ENCODE measurements around the gene ALKBH5.
A peak's percentile ranks its signal among the peaks of the same experiment; 100 is the strongest.

ALKBH5 gene

DNA sequence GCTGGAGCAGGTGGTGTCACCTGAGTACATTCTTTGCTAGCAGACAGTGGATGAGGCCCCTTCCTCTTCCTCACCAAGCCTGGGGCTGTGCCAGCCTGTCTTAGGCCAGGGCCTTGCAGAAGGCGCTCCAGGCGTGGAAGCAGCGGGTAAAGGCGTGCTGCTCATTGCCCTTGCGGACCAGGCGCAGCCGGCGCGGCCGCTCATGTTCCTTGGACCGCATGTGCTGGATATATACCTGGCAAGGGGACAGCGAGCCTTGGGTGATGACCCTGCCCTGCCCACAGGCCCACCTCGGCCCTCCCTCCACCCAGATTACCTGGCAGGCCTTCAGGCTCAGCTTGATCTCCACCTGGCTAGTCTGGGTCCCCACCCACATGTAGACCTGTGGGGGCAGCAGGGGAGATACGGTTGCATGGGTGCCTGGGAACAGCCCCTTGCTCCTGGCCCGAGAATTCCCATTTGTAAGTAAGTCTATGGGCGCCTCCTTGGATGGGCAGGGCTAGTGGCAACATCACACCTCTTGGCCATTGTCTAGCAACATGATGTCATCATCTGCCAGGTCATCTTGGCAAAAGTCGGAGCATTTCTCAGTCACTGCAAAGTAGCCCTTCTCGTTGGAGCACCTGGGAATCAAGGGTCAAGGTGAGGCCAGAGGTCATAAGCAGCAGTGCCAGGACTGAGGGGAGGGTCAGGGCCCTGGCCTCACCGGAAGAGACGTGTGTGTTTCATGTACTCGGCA lies 61.6 kb downstream of the ALKBH5 start:
- TF ChIP-seq, protein P1, sequence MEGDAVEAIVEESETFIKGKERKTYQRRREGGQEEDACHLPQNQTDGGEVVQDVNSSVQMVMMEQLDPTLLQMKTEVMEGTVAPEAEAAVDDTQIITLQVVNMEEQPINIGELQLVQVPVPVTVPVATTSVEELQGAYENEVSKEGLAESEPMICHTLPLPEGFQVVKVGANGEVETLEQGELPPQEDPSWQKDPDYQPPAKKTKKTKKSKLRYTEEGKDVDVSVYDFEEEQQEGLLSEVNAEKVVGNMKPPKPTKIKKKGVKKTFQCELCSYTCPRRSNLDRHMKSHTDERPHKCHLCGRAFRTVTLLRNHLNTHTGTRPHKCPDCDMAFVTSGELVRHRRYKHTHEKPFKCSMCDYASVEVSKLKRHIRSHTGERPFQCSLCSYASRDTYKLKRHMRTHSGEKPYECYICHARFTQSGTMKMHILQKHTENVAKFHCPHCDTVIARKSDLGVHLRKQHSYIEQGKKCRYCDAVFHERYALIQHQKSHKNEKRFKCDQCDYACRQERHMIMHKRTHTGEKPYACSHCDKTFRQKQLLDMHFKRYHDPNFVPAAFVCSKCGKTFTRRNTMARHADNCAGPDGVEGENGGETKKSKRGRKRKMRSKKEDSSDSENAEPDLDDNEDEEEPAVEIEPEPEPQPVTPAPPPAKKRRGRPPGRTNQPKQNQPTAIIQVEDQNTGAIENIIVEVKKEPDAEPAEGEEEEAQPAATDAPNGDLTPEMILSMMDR (IDR thresholded peaks at IDR 0.05; ENCODE audit: low read depth, low read length) = no peak
- H3K4me3 ChIP-seq (ENCODE audit: low read depth, low read length) = no peak overlapping the region

DNA sequence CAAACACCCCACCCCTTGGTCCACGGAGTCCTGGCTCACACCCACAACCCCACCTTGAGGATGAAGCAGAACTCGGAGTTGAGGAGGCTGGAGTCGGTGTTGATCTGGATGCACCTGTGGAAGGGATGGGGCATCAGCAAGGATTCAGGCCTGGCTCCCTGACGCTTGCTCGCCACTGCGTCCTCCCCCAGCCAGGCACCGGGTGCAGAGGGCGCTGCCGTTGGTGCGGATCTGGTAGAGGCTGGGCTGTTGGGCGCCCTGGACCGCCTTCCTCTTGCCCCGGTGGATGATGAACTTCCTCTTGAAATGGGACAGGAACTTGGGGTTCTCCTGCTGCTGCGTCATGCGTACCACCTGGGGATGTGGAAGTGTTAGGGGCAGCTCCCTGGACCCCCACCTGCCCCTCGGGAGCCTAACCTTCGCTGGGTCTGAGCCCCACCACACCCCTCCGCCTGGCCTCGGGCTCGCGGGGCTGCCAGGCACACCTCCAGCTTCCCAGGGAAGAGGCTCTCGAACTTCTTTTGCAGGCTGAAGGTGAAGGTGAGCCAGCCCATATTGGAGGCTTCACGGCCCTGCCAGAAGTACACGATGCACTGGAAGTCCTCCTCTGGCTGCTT lies 62.6 kb downstream of the ALKBH5 start:
- H3K4me3 ChIP-seq (ENCODE audit: low read depth, low read length) = no peak overlapping the region
- TF ChIP-seq, protein P1 (IDR thresholded peaks at IDR 0.05; ENCODE audit: low read depth, low read length) = no peak

DNA sequence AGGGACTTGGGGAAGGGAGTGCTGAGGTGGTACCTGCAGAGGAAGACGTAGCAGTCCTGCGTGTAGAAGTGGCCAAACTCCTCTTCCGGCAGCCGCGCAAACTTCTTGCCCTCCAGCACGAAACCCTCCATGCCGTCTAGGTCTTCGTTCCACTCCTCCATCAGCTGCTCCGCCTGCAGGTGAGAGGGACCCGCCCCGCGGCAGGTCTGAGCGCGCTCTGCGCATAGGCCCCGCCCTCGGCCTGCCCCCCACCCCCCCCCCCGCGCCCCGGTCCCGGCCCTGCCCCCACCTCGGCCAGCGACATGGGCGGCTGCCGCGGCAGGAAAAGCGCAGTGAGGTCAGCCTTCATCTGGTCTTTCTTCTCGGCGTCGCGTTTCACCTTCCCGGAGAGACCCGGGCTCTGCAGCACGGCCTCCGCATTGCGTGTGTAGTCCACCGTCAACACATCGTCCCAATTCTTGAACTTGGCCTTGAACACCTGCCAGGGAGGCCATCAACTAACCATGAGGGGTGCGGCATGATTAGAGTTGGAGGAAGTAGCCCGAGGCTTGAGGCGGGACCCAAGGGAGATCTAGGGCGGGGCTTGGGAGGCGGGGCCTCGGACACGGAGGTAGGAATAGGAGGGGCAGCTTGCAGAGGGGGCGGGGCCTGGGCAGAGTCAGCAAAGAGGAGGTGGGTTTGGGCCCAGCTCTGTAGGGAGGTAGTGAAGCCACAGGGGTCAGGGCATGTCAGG lies 63.4 kb downstream of the ALKBH5 start:
- TF ChIP-seq, protein P1 (IDR thresholded peaks at IDR 0.05; ENCODE audit: low read depth, low read length) = no peak
- H3K4me3 ChIP-seq (ENCODE audit: low read depth, low read length) = no peak overlapping the region

DNA sequence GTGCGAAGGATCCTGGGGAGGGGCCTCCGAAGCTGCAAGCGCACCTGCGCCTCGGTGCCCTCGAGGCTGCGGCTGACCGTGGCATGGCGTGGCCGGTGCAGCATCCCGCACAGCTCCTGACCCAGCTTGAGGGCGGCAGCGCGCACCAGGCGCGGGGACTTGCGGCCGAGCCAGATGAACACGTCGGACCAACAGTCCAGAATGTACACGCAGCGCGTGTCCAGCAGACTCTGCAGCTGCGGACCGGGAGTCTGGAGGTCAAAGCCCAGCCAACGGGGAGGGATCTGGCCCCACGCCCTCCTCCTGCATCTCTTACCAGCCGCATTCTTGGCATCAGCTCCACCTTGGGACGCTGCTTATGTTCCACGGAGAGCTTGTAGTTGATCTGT lies 64.0 kb downstream of the ALKBH5 start:
- no peak overlapping the region for H3K4me3 ChIP-seq (ENCODE audit: low read depth, low read length)
- TF ChIP-seq, protein P1 (IDR thresholded peaks at IDR 0.05; ENCODE audit: low read depth, low read length) = no peak

DNA sequence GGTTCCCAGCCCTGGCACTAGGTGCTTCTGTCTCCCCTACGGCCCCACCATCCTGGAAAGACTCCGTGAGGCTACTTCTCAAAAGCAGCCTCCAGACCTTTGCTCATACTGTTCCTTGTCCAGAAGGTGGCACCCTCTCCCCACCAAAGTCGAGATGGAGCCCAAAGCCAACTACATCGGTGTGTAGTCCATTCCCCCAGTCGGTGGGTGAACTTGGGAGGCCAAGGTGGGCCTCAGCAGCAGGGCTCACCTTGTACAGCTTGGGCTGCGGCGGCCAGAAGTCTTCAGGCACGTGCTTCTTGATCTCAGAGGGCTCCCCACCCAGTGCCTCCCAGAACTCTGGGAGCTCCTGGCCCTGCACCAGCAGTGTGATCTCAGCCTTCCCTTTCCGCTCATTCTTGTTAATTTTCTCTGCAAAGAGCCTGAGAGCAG lies 64.7 kb downstream of the ALKBH5 start:
- TF ChIP-seq, protein P1 (IDR thresholded peaks at IDR 0.05; ENCODE audit: low read depth, low read length) = peak; percentile 59
- no peak overlapping the region for H3K4me3 ChIP-seq (ENCODE audit: low read depth, low read length)

DNA sequence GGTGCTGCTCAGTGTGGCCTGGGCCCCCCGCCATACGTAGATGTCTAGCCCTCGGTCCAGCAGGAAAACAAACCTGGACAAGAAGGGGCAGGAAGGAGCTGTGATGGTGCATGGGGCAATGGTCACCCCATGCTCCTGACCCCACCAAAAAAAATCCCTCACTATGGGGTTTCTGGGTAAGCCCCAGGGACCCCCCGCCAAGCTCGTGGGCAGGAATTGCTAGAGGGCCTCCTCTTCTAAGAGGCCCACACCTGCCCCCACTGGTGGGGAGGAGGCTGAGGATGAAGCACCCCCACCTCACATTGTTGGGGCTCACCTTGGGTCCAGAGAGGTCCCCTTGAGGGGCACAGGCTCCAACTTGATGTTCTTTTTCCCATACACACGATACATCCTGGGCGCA lies 65.2 kb downstream of the ALKBH5 start:
- H3K4me3 ChIP-seq (ENCODE audit: low read depth, low read length) = no peak overlapping the region
- TF ChIP-seq, protein P1 (IDR thresholded peaks at IDR 0.05; ENCODE audit: low read depth, low read length) = no peak

DNA sequence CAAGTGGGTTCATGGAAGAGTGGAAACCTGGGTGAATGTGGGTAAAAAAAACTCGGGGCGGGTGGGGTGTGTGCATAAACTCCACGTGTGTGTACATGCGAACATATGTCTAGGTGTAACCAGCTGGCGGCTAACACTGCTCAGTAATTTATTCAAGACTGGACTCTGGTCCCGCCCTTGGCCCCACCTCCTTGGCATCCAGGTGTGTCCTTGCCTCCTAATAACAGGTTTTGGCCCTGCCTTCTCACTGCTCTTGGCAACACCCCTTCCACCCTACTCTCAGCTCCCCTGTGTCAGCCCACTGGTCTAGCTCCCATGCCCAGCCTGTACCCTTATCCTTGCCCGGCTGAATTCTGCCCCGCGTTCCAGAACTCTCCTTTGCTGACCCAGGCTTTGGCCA lies 66.6 kb downstream of the ALKBH5 start:
- TF ChIP-seq, protein P1 (IDR thresholded peaks at IDR 0.05; ENCODE audit: low read depth, low read length) = no peak
- no peak overlapping the region for H3K4me3 ChIP-seq (ENCODE audit: low read depth, low read length)

Measured in WI38 (cell line).